ENCODE data around the gene CHST4.
"Not testable (repeated sequence)": the region's sequence is repeated elsewhere in the genome, so short reads cannot be mapped to it uniquely, and the experiment has no call there.

CHST4 gene

GRCh38 chr16:71515026-71515425, 11.2 kb upstream of the CHST4 start:
- DNase-seq = no peak
- in situ Hi-C loops (cut with MboI; ENCODE audit: low pct_unique_long_range_greater_than_20kb, low sequenced_read_pairs) = no loop called here

- in situ Hi-C loops (cut with MboI; ENCODE audit: low pct_unique_long_range_greater_than_20kb, low sequenced_read_pairs) = no loop called here
- DNase-seq = no peak
Observed at GRCh38 chr16:71520550-71520949, 5.7 kb upstream of the CHST4 start.

- in situ Hi-C loops (cut with MboI; ENCODE audit: low pct_unique_long_range_greater_than_20kb, low sequenced_read_pairs) = no loop called here
- no peak for DNase-seq
Observed at GRCh38 chr16:71524566-71525553, 1.4 kb upstream of the CHST4 start.

GRCh38 chr16:71528257-71528656, 2.0 kb downstream of the CHST4 start:
- no peak for DNase-seq
- in situ Hi-C loops (cut with MboI; ENCODE audit: low pct_unique_long_range_greater_than_20kb, low sequenced_read_pairs) = no loop called here

- DNase-seq = no peak
- in situ Hi-C loops (cut with MboI; ENCODE audit: low pct_unique_long_range_greater_than_20kb, low sequenced_read_pairs) = no loop called here
Observed at GRCh38 chr16:71528863-71529262, 2.6 kb downstream of the CHST4 start.

GRCh38 chr16:71532366-71532765, 6.1 kb downstream of the CHST4 start:
- in situ Hi-C loops (cut with MboI; ENCODE audit: low pct_unique_long_range_greater_than_20kb, low sequenced_read_pairs) = no loop called here
- DNase-seq = no peak

DNA sequence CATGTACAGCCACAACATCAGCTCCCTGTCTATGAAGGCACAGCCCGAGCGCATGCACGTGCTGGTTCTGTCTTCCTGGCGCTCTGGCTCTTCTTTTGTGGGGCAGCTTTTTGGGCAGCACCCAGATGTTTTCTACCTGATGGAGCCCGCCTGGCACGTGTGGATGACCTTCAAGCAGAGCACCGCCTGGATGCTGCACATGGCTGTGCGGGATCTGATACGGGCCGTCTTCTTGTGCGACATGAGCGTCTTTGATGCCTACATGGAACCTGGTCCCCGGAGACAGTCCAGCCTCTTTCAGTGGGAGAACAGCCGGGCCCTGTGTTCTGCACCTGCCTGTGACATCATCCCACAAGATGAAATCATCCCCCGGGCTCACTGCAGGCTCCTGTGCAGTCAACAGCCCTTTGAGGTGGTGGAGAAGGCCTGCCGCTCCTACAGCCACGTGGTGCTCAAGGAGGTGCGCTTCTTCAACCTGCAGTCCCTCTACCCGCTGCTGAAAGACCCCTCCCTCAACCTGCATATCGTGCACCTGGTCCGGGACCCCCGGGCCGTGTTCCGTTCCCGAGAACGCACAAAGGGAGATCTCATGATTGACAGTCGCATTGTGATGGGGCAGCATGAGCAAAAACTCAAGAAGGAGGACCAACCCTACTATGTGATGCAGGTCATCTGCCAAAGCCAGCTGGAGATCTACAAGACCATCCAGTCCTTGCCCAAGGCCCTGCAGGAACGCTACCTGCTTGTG, 10.7 kb downstream of the CHST4 start:
- in situ Hi-C loops (cut with MboI; ENCODE audit: low pct_unique_long_range_greater_than_20kb, low sequenced_read_pairs) = no loop called here
- DNase-seq = no peak

GRCh38 chr16:71537643-71538042, 11.4 kb downstream of the CHST4 start:
- in situ Hi-C loops (cut with MboI; ENCODE audit: low pct_unique_long_range_greater_than_20kb, low sequenced_read_pairs) = no loop called here

DNA sequence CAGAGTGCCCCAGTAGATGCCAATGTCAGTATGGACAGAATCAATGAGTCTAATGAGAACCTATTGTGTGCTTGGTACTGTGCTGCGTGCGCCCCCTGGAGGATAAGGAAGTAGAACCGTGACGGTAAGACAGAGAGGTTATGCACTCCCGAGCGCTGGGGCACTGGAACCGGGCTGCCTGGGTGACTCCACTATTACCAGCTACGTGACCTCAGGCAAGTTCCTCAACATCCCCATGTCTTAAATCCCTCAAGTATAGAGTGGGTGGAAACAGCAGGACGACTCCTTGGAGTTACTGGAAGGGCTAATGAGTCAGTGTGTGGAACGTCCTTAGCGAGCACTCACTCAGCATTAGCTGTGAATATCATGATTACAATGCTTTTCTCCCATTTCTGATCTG, 16.2 kb downstream of the CHST4 start:
- in situ Hi-C loops (cut with MboI; ENCODE audit: low pct_unique_long_range_greater_than_20kb, low sequenced_read_pairs) = no loop called here
- DNase-seq = peak; percentile 62

More at GRCh38 chr16:71537643-71538042, 11.4 kb downstream of the CHST4 start:
- DNase-seq = peak; percentile 50

- DNase-seq = no peak
- in situ Hi-C loops (cut with MboI; ENCODE audit: low pct_unique_long_range_greater_than_20kb, low sequenced_read_pairs) = no loop called here
Observed at GRCh38 chr16:71547168-71547567, 20.9 kb downstream of the CHST4 start.

- in situ Hi-C loops (cut with MboI; ENCODE audit: low pct_unique_long_range_greater_than_20kb, low sequenced_read_pairs) = no loop called here
- peak; percentile 11 for DNase-seq
Observed at GRCh38 chr16:71552698-71553503, 26.7 kb downstream of the CHST4 start.

DNA sequence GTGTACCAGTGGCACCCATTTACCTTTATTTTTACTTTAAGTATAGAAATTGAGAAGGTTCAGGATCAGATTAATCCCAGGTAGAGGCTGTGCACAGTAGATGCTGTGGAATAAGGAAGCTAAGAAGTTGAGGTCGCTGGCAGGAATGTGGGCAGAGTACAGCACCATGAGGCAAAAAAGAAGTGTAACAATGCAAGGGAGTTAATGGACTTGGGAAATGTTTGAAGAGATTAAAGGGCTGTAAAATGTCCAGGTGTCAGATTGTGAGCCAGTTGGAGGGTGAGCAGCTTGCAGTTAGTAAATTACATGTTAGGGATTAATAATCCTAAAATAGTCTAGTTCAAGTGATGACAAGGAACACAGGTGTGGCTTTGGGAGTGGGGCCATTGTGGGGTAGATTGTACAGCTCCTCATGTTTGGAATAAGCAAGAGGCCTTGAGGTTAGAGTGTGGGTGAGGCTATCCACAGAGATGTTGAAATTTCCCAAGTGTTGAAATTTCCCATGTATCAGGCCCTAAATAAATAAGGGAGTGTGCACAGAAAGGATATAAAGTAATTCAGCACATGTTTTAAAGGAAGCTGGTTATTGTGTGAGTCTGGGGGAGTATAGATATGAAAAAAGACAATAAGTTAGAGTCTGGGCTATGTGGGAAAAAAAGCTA, 29.1 kb downstream of the CHST4 start:
- in situ Hi-C loops (cut with MboI; ENCODE audit: low pct_unique_long_range_greater_than_20kb, low sequenced_read_pairs) = no loop called here
- no peak for DNase-seq

DNA sequence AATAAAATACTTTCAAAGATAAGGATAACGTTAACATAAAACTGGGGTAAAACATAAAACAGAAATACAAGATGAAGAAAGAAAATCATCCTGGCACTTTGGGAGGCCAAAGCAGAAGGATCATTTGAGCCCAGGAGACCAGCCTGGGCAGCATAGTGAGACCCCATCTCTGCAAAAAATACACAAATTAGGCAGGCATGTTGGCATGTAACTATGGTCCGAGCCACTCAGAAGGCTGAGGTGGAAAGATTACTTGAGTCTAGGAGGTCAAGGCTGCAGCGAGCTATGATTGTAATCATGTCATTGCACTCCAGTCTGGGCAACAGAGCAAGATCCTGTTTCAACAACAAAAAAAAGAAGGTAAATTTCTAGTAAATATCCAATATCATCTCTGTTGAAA, 31.1 kb downstream of the CHST4 start:
- in situ Hi-C loops (cut with MboI; ENCODE audit: low pct_unique_long_range_greater_than_20kb, low sequenced_read_pairs) = no loop called here

DNA sequence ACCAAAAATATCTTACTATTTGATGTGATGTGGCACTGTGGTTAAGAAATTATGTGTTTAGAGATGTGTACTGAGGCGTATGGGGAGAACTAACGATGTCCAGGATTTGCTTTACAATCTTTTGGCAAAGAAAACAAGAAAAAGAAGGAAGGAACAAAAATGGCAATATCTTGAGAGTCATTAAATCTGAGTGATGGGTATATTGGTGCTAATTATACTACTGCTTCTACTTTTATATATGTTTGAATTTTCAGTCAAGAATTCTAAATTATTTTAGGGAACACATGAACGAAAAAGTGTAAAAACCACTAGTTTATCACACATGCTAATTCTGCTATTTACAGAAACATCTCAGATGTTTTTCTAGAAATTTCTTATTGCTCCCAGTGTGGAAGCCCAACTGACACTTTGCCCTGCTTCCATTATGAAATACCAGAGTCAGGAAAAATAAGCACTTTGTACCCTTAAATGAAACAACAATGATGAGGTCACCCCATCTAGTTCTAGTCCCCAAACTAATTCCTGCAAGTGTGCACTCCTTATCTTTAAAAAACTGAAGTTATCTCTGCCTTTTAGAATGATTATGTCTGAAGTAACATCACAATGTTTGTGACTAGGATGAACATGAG, 31.8 kb downstream of the CHST4 start:
- no peak for DNase-seq
- in situ Hi-C loops (cut with MboI; ENCODE audit: low pct_unique_long_range_greater_than_20kb, low sequenced_read_pairs) = no loop called here

More for the DNA sequence above, 31.1 kb downstream of the CHST4 start:
- DNase-seq = no peak

- DNase-seq = no peak
- in situ Hi-C loops (cut with MboI; ENCODE audit: low pct_unique_long_range_greater_than_20kb, low sequenced_read_pairs) = no loop called here
Observed at GRCh38 chr16:71559855-71560254, 33.6 kb downstream of the CHST4 start.

- in situ Hi-C loops (cut with MboI; ENCODE audit: low pct_unique_long_range_greater_than_20kb, low sequenced_read_pairs); DNase-seq: not testable (repeated sequence)
Observed at GRCh38 chr16:71561886-71562285, 35.7 kb downstream of the CHST4 start.

GRCh38 chr16:71562552-71562951, 36.3 kb downstream of the CHST4 start:
- in situ Hi-C loops (cut with MboI; ENCODE audit: low pct_unique_long_range_greater_than_20kb, low sequenced_read_pairs) = no loop called here
- no peak for DNase-seq

- DNase-seq = no peak
- in situ Hi-C loops (cut with MboI; ENCODE audit: low pct_unique_long_range_greater_than_20kb, low sequenced_read_pairs) = no loop called here
Observed at GRCh38 chr16:71564335-71564967, 38.2 kb downstream of the CHST4 start.
